GM15510 (cell line): ENCODE data around the gene KRTAP6-1.

Source experiments
- POLR2A ChIP-seq: IDR thresholded peaks from 3 replicates; pipeline ENCODE4 v1.6.1; 2011; ENCODE audit warnings: borderline replicate concordance; ENCODE audit not compliant: insufficient read length; ENCODE audit errors: extremely low read depth

The KRTAP6-1 gene

GRCh38 chr21:30613836-30614235 lies at the start of gene KRTAP6-1:
Gene KRTAP6-1 (minus strand): TSS chr21:30613930. CDS start chr21:30613904, 26 bp downstream.
- no peak for TF ChIP-seq POLR2A

DNA sequence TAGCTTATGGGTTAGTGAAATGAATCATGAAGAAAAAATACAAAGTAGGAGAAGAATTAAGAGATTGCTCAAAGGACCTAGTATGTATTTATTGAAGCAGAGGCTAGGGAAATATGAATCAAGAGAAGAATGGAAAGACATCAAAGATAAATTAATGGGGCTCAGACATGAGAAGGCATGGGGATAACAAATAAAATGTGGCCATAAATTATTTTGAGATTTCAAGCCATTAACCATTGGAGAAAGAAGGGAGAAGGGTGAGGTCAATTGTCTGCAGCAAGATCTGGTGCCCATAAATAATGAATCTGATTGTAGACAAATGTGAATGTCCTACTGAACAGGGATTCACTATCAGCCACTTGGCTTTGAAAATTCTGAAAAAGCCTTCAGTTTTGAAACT lies 39.2 kb upstream of the KRTAP6-1 start:
- no peak for TF ChIP-seq POLR2A

DNA sequence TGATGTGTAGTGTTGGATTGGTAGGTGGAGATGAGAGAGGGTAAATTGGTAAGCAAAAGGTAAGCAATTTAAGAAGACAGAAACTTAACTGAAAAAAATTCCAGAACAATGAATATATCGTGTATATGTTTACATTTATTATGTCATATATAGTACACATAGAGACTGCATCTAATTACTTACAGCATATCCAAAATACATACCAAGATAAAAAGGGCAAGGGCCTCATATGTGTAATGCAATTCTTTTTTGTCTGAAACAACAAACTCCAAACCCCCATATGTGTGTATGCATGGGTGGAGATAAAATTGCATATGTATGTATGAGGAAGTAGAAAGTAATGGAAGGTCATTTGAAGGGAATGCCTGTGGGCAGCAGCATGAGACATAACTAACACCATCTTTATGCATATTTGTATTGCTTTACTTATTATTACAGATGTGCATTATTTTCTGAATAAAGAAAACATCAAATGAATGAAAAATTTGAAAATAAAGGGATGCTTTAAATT lies 33.2 kb upstream of the KRTAP6-1 start:
- TF ChIP-seq POLR2A = no peak

DNA sequence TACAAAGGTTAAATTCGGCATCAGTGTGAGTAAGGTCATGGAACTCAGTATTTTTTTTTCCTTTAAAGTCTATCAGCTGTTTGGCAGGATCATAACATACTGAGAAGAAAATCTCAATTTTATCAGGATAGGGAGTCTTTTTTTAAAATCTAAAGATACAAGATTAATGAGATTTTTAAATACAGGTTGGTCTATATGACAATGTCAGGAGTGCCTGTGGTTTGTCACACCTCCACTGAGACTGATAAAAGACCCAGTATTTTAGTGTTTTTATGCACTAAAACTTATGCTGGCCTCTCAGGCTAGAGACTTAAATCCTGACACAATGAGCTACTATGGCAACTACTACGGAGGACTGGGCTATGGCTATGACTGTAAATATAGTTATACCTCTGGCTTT lies 28.8 kb upstream of the KRTAP6-1 start, which contains the start of gene KRTAP20-3:
Gene KRTAP20-3 (plus strand): TSS at position 301 of the 400 bp plus-strand sequence.
- no peak for TF ChIP-seq POLR2A

- no peak for TF ChIP-seq POLR2A
Observed at GRCh38 chr21:30638686-30639085, 25.0 kb upstream of the KRTAP6-1 start.

GRCh38 chr21:30634906-30635305 lies 21.2 kb upstream of the KRTAP6-1 start, which contains the start of gene KRTAP20-2:
Gene KRTAP20-2 (plus strand): TSS chr21:30635206. CDS start chr21:30635264, 58 bp downstream.
- no peak for TF ChIP-seq POLR2A

GRCh38 chr21:30629200-30629599 lies 15.5 kb upstream of the KRTAP6-1 start:
- no peak for TF ChIP-seq POLR2A

GRCh38 chr21:30628109-30628508 lies 14.4 kb upstream of the KRTAP6-1 start:
- no peak for TF ChIP-seq POLR2A

GRCh38 chr21:30625449-30626165 lies 11.9 kb upstream of the KRTAP6-1 start:
- TF ChIP-seq POLR2A = no peak

DNA sequence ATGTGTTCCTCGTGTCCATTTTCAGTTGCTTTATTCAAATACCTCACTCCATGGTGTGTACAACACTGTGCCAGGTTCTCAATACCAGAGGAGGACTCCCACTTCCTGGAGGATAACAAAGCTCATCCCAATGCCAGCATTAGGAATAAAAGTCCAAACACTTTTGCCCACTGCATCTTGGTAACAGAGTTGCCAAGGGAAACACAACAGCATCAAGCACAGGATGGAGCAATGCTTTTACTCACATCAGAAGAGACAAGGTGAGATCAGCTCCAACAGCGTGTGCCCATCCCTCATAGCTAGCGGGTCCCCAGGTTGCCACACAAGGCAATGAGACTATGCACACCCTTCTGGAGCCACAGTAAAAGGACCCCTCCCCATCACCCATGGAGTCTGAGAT lies 9.6 kb upstream of the KRTAP6-1 start:
- TF ChIP-seq POLR2A = no peak

- no peak for TF ChIP-seq POLR2A
Observed at GRCh38 chr21:30620522-30620921, 6.8 kb upstream of the KRTAP6-1 start, which contains the start of gene KRTAP20-4. Gene KRTAP20-4 (plus strand): TSS chr21:30620627.

- TF ChIP-seq POLR2A = no peak
Observed at GRCh38 chr21:30620080-30620479, 6.3 kb upstream of the KRTAP6-1 start.

DNA sequence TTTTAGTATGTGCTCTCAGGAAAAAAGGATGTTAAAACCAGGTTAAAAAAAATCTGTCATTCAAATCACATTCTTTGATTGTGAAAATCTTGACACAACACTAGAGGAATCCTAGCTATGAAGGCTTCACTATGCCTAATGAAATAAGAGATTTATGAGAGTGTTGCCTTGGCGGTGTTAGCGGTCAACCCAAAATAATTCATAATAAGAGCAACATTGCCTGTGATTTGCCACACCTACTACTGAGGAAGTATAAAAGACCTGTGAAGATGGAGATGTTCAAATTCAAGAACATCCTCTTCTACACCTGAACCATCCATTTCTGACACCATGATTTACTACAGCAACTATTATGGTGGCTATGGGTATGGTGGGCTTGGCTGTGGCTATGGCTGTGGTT lies 2.4 kb upstream of the KRTAP6-1 start, which contains the start of gene KRTAP20-1:
Gene KRTAP20-1 (plus strand): TSS at position 301 of the 400 bp plus-strand sequence. CDS start 30 bp downstream, at position 331.
- TF ChIP-seq POLR2A = no peak

GRCh38 chr21:30615199-30615598 lies 1.5 kb upstream of the KRTAP6-1 start:
- TF ChIP-seq POLR2A = no peak

DNA sequence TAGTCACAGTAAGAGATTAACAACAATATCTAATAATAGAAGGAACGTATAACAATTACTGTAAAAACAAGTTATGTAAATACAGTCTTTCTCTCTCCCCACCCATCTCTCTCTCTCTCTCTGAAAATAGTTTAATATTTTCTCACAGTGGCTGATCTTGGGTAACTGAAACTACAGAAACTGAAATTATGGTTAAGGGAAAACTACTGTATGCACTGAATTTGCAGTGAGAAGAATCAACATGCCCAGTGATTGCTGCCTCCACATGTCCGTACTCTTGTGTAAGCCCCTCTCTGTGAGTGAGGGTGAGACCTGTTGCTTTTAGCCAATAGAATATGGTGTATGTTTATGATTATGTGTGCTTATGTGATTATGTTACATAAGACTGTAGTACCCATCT lies 1.6 kb downstream of the KRTAP6-1 start:
- TF ChIP-seq POLR2A = no peak

GRCh38 chr21:30605968-30606367 lies 7.8 kb downstream of the KRTAP6-1 start:
- no peak for TF ChIP-seq POLR2A
